ENCODE results near the gene RILPL2. TPM values are rescaled to one million over a fixed set of nuclear protein-coding genes. Genes with fewer than 3 reads are reported as not detected.
"Not testable (repeated sequence)": the region's sequence is repeated elsewhere in the genome, so short reads cannot be mapped to it uniquely, and the experiment has no call there.

RILPL2 gene
- total and polyA plus RNA-seq, 4 donors = 1.8 to 2.1 (median 2.0) TPM

DNA sequence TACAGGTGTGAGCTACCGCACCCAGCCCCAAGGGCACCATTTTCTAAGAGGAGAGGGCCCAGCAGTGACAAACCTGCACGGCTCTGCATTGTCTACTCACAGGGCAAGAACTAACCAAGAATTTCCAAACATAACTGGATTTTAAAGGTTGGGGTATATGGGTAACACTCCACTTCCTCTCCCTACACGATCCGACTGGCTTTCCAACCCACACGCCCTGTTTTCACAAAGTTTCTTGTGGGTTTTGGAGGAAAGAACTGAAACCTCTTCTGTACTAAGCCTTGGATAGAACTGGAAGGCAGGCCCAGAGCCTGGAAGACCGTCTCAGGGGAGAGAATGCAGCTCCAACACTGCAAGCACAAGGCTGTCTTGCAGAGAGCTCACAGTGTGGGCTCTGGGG, 46.4 kb upstream of the RILPL2 start:
- Histone ChIP-seq H3K27me3 (ENCODE audit: control insufficient read depth in 4 of 4, insufficient read depth in 4 of 4, low read length in 3 of 4) (no peaks in the 10 kb centered on the region), H3K27ac (ENCODE audit: low read depth in 1 of 2, low read length in 2 of 2) (no peak overlapping the region), H3K9ac (ENCODE audit: low read depth in 1 of 2, low read length in 2 of 2) (no peak overlapping the region), H3K4me1 (ENCODE audit: control insufficient read depth in 4 of 4, insufficient read depth in 4 of 4, low read length in 3 of 4) (no peaks in the 10 kb centered on the region), H3K36me3 (ENCODE audit: control insufficient read depth in 4 of 4, insufficient read depth in 3 of 4, low read depth in 1 of 4, low read length in 3 of 4) (peaks cover 0 to 2% (median under 1%) of the 10 kb centered on the region in 4 donors), H3K4me3 (ENCODE audit: low read depth in 1 of 3, low read length in 3 of 3) (no peak overlapping the region), H3K9me3 (ENCODE audit: control insufficient read depth in 4 of 4, low read length in 3 of 4) (no peaks in the 10 kb centered on the region)
- WGBS = 92% methylated on average over 6 of the region's 6 CpGs
- no peak for TF ChIP-seq NR2F2 (IDR thresholded peaks at IDR 0.05)
- TF ChIP-seq, protein P1, sequence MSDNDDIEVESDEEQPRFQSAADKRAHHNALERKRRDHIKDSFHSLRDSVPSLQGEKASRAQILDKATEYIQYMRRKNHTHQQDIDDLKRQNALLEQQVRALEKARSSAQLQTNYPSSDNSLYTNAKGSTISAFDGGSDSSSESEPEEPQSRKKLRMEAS (IDR thresholded peaks at IDR 0.05) = no peak
- TF ChIP-seq HNF4A (conservative IDR thresholded peaks at IDR 0.05) = no peak
- no peak for TF ChIP-seq TAF1 (conservative IDR thresholded peaks at IDR 0.05)
- DNase-seq (ENCODE audit: low spot score) = no peak

DNA sequence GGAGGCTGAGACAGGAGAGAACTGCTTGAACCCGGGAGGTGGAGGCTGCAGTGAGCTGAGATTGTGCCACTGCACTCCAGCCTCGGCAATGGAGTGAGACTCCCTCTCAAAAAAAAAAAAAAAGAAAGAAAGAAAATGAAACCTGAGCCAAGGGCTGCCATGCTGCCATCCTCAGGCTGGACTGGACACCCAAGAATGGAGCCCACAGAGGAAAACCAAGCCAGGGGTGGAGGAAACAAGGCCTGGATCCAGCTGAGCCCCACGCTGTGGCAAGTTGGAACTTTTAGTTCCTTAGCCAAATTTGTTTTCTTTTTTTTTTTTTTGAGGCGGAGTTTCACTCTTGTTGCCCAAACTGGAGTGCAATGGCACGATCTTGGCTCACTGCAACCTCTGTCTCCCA, 44.8 kb upstream of the RILPL2 start:
- WGBS = 95% methylated on average over 5 of the region's 5 CpGs
- not testable (repeated sequence) for H3K27me3 ChIP-seq (ENCODE audit: control insufficient read depth in 4 of 4, insufficient read depth in 4 of 4, low read length in 3 of 4)

DNA sequence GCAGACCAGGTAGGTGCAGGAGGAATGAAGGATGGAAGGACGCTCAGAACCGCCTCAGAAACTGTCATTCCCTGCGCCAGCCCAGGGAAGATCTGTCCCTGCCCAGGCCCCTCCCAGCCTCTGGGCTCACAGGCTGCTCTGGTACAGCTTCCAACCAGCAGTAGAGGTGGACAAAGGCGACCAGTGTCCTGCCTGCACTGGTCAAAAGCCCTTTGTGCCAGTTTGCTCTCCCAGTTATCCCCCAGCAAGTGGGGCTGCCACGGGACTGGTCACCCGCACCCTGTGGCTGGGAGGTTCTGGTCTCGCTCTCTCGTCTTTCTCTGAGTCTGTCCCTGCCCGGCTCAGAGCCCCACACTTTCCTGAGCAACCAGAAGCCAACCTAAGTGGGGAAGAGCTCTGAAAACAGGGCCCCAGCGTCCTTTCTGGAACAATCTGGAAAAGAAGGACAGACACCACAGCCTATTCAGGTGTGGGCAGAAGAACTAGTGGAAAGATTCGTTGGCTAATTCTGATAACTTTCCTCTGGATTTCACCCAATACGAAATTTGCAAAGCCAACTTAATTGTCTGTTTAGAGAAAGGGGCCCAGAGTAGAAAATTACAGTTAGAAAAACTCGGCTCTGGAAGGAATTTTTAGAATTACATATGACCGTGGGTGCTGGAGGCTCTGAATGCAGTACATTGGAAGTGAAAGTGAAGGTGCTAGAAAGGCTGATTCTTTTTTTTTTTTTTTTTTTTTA, 43.1 kb upstream of the RILPL2 start:
- Histone ChIP-seq H3K4me1 (ENCODE audit: control insufficient read depth in 4 of 4, insufficient read depth in 4 of 4, low read length in 3 of 4) (no peaks in the 10 kb centered on the region), H3K9ac (ENCODE audit: low read depth in 1 of 2, low read length in 2 of 2) (no peak overlapping the region), H3K4me3 (ENCODE audit: low read depth in 1 of 3, low read length in 3 of 3) (no peak overlapping the region), H3K27ac (ENCODE audit: low read depth in 1 of 2, low read length in 2 of 2) (no peak overlapping the region), H3K9me3 (ENCODE audit: control insufficient read depth in 4 of 4, low read length in 3 of 4) (no peaks in the 10 kb centered on the region), H3K36me3 (ENCODE audit: control insufficient read depth in 4 of 4, insufficient read depth in 3 of 4, low read depth in 1 of 4, low read length in 3 of 4) (peaks cover 0 to 2% (median under 1%) of the 10 kb centered on the region in 4 donors), H3K27me3 (ENCODE audit: control insufficient read depth in 4 of 4, insufficient read depth in 4 of 4, low read length in 3 of 4) (no peaks in the 10 kb centered on the region)
- TF ChIP-seq RXRA (IDR thresholded peaks at IDR 0.05) (no peak), YY1 (IDR thresholded peaks at IDR 0.05) (no peak), GABPA (IDR thresholded peaks at IDR 0.05 in 1 of 2, conservative IDR thresholded peaks at IDR 0.05 in 1 of 2) (no peak), TAF1 (conservative IDR thresholded peaks at IDR 0.05) (no peak), FOXA2 (IDR thresholded peaks at IDR 0.05) (no peak), HNF4A (conservative IDR thresholded peaks at IDR 0.05) (no peak), EGR1 (IDR thresholded peaks at IDR 0.05; ENCODE audit: low read depth in 2 of 2) (no peak), JUND (IDR thresholded peaks at IDR 0.05) (no peak), HNF4G (IDR thresholded peaks at IDR 0.05) (no peak), NR2F2 (IDR thresholded peaks at IDR 0.05) (no peak)
- TF ChIP-seq, protein P2, sequence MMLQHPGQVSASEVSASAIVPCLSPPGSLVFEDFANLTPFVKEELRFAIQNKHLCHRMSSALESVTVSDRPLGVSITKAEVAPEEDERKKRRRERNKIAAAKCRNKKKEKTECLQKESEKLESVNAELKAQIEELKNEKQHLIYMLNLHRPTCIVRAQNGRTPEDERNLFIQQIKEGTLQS (IDR thresholded peaks at IDR 0.05) = no peak
- TF ChIP-seq, protein P3, sequence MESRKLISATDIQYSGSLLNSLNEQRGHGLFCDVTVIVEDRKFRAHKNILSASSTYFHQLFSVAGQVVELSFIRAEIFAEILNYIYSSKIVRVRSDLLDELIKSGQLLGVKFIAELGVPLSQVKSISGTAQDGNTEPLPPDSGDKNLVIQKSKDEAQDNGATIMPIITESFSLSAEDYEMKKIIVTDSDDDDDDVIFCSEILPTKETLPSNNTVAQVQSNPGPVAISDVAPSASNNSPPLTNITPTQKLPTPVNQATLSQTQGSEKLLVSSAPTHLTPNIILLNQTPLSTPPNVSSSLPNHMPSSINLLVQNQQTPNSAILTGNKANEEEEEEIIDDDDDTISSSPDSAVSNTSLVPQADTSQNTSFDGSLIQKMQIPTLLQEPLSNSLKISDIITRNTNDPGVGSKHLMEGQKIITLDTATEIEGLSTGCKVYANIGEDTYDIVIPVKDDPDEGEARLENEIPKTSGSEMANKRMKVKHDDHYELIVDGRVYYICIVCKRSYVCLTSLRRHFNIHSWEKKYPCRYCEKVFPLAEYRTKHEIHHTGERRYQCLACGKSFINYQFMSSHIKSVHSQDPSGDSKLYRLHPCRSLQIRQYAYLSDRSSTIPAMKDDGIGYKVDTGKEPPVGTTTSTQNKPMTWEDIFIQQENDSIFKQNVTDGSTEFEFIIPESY (IDR thresholded peaks at IDR 0.05) = no peak
- TF ChIP-seq, protein P1 (IDR thresholded peaks at IDR 0.05) = no peak
- TF ChIP-seq, protein P4, sequence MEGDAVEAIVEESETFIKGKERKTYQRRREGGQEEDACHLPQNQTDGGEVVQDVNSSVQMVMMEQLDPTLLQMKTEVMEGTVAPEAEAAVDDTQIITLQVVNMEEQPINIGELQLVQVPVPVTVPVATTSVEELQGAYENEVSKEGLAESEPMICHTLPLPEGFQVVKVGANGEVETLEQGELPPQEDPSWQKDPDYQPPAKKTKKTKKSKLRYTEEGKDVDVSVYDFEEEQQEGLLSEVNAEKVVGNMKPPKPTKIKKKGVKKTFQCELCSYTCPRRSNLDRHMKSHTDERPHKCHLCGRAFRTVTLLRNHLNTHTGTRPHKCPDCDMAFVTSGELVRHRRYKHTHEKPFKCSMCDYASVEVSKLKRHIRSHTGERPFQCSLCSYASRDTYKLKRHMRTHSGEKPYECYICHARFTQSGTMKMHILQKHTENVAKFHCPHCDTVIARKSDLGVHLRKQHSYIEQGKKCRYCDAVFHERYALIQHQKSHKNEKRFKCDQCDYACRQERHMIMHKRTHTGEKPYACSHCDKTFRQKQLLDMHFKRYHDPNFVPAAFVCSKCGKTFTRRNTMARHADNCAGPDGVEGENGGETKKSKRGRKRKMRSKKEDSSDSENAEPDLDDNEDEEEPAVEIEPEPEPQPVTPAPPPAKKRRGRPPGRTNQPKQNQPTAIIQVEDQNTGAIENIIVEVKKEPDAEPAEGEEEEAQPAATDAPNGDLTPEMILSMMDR (IDR thresholded peaks at IDR 0.05; ENCODE audit: low read depth, low read length, missing input control) = no peak
- no peak for DNase-seq (ENCODE audit: low spot score)
- WGBS = 89% methylated on average over 14 of the region's 14 CpGs

More for the DNA sequence above, 44.8 kb upstream of the RILPL2 start:
- H3K4me1 ChIP-seq (ENCODE audit: control insufficient read depth in 4 of 4, insufficient read depth in 4 of 4, low read length in 3 of 4); H3K9me3 ChIP-seq (ENCODE audit: control insufficient read depth in 4 of 4, low read length in 3 of 4); H3K27ac ChIP-seq (ENCODE audit: low read depth in 1 of 2, low read length in 2 of 2); H3K4me3 ChIP-seq (ENCODE audit: low read depth in 1 of 3, low read length in 3 of 3); H3K36me3 ChIP-seq (ENCODE audit: control insufficient read depth in 4 of 4, insufficient read depth in 3 of 4, low read depth in 1 of 4, low read length in 3 of 4); DNase-seq (ENCODE audit: low spot score); H3K9ac ChIP-seq (ENCODE audit: low read depth in 1 of 2, low read length in 2 of 2): not testable (repeated sequence)
